Activated T-helper 1 cell treated with Interleukin-2 at 50 U/mL for 16 hours (primary cell): ENCODE data around the gene TAF11L2.
"Not testable (repeated sequence)": the region's sequence is repeated elsewhere in the genome, so short reads cannot be mapped to it uniquely, and the experiment has no call there.

Experiments
- DNase-seq: peaks from one replicate; pipeline ENCODE4 v3.0.0-alpha.2; 2020; ENCODE audit warnings: low read depth

Gene TAF11L2

DNA sequence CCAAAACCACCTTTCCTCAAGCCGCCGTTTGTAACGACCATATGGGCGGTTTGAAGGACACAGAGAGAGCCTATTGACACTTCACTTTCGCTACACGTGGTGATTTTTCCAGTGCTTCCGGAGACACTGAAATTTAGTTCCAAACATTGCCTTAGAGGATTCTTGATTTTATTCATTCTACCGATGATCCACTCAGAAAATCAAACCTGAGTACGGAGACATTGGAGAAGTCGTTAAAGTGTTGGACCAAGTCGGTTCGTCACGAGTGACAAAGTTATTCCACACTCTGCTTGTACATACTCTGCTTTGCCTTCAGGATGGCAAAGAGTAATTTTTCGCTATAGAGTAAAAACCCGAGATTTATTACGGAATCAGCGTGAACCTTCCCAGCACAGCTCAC, 28.5 kb downstream of the TAF11L2 start:
- not testable (repeated sequence) for DNase-seq

DNA sequence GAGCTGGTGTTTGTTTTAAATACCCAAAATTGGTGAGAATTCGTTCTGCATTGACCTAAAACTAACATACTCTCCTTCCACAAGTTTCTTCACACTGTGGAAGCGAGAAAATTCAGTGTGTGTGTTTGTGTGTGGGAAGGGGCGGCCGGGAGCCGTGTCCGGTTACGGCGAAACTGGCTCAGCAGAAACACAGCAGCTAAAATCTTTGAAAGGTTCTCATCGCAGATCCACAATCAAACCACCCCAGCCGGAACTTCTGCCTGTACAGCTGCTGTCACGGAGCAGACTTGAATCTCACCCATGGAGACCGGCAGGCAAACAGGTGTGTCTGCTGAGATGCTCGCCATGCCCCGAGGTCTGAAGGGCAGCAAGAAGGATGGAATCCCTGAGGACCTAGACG, 30.3 kb downstream of the TAF11L2 start, which contains the start of gene TAF11L6:
Gene TAF11L6 (plus strand): TSS at position 301 of the 400 bp plus-strand sequence.
- DNase-seq = not testable (repeated sequence)
